ENCODE measurements around the gene TRAPPC4. TPM values are rescaled to one million over a fixed set of nuclear protein-coding genes. Genes with fewer than 3 reads are reported as not detected.

The TRAPPC4 gene
- total RNA-seq, 4 donors from 2014 or later: 43.0 to 82.8 (median 66.9) TPM

DNA sequence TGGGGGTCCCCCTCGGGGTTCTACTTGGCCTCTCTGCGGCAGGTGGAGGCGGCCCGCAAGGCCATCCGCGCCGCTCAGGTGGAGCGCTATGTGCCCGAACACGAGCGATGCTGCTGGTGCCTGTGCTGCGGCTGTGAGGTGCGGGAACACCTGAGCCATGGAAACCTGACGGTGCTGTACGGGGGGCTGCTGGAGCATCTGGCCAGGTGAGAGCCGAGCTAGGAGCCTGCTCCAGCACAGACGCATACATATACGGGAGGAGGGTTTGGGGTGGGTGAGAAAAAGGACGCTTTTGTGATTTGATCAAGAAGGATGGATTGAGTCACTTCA, 20.2 kb upstream of the TRAPPC4 start:
- H3K9me3 ChIP-seq: no peaks in the 10 kb centered on the region
- peak; percentile 27 to 30 for ATAC-seq
- no peak for DNase-seq
- TF ChIP-seq POLR2A (IDR thresholded peaks at IDR 0.05) (no peak), CTCF (IDR thresholded peaks at IDR 0.05 in 4 of 5, conservative IDR thresholded peaks at IDR 0.05 in 1 of 5) (no peak)
- H3K27me3 ChIP-seq: no peaks in the 10 kb centered on the region
- peak overlapping the region; percentile 79 to 96 (median 85) for H3K27ac ChIP-seq
- peaks cover 0 to 13% of the 10 kb centered on the region in 2 donors for H3K36me3 ChIP-seq
- intact Hi-C loops (cut with DNase I; ENCODE audit: low total_unique reads) (loop anchor here (1.0 kb wide), 2 partner anchors 20 to 32 kb away; partner anchors contain the start of genes RPS25, SLC37A4 and TRAPPC4), in situ Hi-C loops (cut with MboI; ENCODE audit: low sequenced_read_pairs in 4 of 4) (no loop called here)
- H3K4me1 ChIP-seq: peaks cover 24 to 28% of the 10 kb centered on the region in 2 donors
- peak overlapping the region; percentile 66 to 88 (median 81) for H3K4me3 ChIP-seq

- in situ Hi-C loops (cut with MboI; ENCODE audit: low sequenced_read_pairs in 4 of 4): no loop called here
- Histone ChIP-seq H3K27me3 (no peaks in the 10 kb centered on the region), H3K27ac (peak overlapping the region; percentile 79 to 96 (median 85)), H3K9me3 (no peaks in the 10 kb centered on the region), H3K36me3 (peaks cover 0 to 16% of the 10 kb centered on the region in 2 donors), H3K4me1 (peaks cover 24 to 28% of the 10 kb centered on the region in 2 donors), H3K4me3 (peak overlapping the region; percentile 66 to 88 (median 81))
- peak in 1 of 2 donors; percentile 36 for ATAC-seq
- intact Hi-C loops (cut with DNase I; ENCODE audit: low total_unique reads): loop anchor here (1.0 kb wide), 2 partner anchors 19 to 31 kb away; partner anchors contain the start of genes RPS25, SLC37A4 and TRAPPC4
- no peak for DNase-seq
- TF ChIP-seq CTCF (IDR thresholded peaks at IDR 0.05 in 4 of 5, conservative IDR thresholded peaks at IDR 0.05 in 1 of 5) (no peak), POLR2A (IDR thresholded peaks at IDR 0.05) (no peak)
Observed at GRCh38 chr11:118998822-118999221, 19.7 kb upstream of the TRAPPC4 start.

GRCh38 chr11:119000906-119001305, 17.7 kb upstream of the TRAPPC4 start:
- Histone ChIP-seq H3K27ac (peak overlapping the region; percentile 79 to 96 (median 85)), H3K9me3 (no peaks in the 10 kb centered on the region), H3K4me3 (no peak overlapping the region), H3K36me3 (peaks cover 0 to 18% of the 10 kb centered on the region in 2 donors), H3K27me3 (no peaks in the 10 kb centered on the region), H3K4me1 (peaks cover 24 to 28% of the 10 kb centered on the region in 2 donors)
- ATAC-seq: no peak
- intact Hi-C loops (cut with DNase I; ENCODE audit: low total_unique reads): no loop called here
- no peak for DNase-seq
- no peak for TF ChIP-seq POLR2A (IDR thresholded peaks at IDR 0.05)
- TF ChIP-seq CTCF (IDR thresholded peaks at IDR 0.05 in 4 of 5, conservative IDR thresholded peaks at IDR 0.05 in 1 of 5): no peak
- in situ Hi-C loops (cut with MboI; ENCODE audit: low sequenced_read_pairs in 4 of 4): no loop called here

DNA sequence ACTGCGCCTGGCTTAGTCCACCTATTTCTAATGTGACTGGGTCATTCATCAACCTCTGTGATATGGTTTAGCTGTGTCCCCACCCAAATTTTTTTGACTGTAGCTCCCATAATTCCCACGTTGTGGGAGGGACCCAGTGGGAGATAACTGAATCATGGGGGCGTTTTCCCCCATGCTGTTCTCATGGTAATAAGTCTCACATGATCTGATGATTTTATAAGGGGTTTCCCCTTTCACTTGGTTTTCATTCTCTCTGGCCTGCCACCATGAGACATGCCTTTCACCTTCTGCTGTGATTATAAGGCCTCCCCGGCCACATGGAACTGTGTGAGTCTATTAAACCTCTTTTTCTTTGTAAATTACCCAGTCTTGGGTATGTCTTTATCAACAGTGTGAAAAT, 11.9 kb upstream of the TRAPPC4 start:
- intact Hi-C loops (cut with DNase I; ENCODE audit: low total_unique reads): no loop called here

More for the DNA sequence above, 11.9 kb upstream of the TRAPPC4 start:
- TF ChIP-seq CTCF (IDR thresholded peaks at IDR 0.05 in 4 of 5, conservative IDR thresholded peaks at IDR 0.05 in 1 of 5): no peak
- TF ChIP-seq POLR2A (IDR thresholded peaks at IDR 0.05): no peak
- Histone ChIP-seq H3K27me3 (no peaks in the 10 kb centered on the region), H3K9me3 (no peaks in the 10 kb centered on the region), H3K4me3 (no peak overlapping the region), H3K27ac (no peak overlapping the region), H3K36me3 (peaks cover 0 to 41% of the 10 kb centered on the region in 2 donors), H3K4me1 (no peaks in the 10 kb centered on the region)
- in situ Hi-C loops (cut with MboI; ENCODE audit: low sequenced_read_pairs in 4 of 4): no loop called here
- no peak for DNase-seq
- ATAC-seq: no peak
